HL-60/S4 (cell line): Measurements from ENCODE around the gene TWIST2.

Source experiments
- in situ Hi-C: fragments of 300-500 bp; cut with MboI; formaldehyde crosslinking; loops from 2 replicates; pipeline ENCODE4 v1.14.3; 2022; ENCODE audit warnings: low sequenced_read_pairs

The TWIST2 gene

GRCh38 chr2:238936162-238937052, 88.5 kb downstream of the TWIST2 start:
- in situ Hi-C loops, result no loop called here

DNA sequence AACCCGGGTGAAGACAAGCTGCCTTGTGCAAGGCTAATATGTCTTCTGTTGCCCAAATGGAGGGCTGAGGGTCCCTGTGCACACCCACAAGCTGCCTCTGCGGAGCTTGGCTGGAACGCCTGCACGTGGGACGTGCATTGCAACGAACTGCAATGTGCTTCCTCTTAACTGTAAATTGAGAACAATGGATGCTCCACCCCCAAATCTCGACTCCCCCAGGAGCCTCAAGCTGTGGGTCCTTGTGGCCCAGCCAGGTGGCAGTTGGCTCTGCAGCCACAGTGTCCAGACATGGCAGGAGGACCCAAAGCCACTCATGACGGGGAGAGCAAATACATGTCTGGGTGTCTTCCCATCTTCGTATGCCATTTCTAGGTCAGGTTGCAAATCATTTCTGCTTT, 90.1 kb downstream of the TWIST2 start:
- in situ Hi-C loops, result no loop called here

GRCh38 chr2:238938401-238939055, 90.6 kb downstream of the TWIST2 start:
- in situ Hi-C loops, result no loop called here

DNA sequence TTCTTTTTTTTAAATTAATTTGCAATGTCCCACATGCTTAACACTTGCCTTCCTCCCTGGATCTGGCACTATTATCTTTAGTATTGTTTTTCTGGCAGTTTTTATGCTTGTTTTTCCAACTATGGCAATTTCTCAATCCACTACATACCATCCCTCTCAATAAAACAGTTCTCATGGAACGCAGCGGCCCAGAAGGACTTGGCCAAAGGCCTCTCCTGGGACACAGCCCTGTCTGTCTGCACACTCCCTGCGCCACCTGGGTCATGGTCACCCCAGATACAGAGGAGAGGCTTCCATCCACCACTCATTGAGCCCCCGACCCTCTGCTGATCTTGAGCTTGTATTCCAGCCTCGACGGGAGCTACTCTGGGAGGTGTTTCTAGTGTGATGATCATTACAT, 91.2 kb downstream of the TWIST2 start:
- in situ Hi-C loops, result no loop called here

DNA sequence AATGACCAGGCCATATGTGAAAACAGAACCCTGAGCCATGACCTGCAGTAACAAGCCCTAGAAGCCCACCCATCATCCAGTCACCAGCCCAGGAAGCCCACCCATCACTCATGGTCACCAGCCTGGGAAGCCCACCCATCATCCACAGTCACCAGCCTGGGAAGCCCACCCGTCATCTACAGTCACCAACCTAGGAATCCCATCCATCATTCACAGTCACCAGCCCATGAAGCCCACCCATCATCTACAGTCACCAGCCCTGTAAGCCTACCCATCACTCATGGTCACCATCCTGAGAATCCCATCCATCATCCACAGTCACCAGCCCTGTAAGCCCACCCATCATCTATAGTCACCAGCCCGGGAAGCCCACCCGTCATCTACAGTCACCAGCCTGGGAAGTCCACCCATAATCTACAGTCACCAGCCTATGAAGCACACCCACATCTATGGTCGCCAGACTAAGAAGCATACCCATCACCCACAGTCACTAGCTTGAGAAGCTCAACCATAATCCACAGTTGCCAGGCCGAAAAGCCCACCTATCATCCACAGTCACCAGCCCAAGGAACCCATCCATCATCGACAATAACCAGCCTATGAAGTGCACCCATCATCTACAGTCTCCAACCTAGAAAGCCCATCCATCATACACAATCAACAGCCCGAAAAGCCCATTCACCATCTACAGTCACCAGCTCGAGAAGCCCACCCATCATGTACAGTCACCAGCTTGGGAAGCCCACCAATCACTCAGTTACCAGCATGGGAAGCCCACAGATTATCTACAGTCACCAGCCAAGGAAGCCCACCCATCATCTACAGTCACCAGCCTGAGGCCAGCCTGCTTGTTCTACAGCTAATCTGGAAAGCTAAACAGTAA, 91.9 kb downstream of the TWIST2 start:
- in situ Hi-C loops, result no loop called here

DNA sequence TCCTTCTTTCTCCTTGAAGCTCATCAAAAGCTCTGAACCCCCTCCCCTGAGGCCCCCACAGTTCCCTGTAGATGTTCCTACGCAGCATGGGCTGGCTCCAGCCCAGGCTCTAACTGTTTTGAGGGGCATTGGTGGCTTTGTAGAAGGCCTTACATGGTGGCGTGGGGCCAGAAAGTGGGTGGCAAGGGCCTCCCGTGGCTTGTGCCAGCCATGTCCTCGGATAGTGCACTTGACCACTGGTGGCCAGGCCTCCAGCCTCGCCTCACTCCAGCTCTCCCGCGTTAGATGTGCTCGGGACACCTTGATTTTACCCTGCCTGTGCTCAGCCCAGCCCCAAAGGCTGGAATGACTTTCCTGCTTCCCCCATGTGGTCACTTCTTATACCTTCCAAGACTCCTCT, 92.9 kb downstream of the TWIST2 start:
- in situ Hi-C loops, result no loop called here

DNA sequence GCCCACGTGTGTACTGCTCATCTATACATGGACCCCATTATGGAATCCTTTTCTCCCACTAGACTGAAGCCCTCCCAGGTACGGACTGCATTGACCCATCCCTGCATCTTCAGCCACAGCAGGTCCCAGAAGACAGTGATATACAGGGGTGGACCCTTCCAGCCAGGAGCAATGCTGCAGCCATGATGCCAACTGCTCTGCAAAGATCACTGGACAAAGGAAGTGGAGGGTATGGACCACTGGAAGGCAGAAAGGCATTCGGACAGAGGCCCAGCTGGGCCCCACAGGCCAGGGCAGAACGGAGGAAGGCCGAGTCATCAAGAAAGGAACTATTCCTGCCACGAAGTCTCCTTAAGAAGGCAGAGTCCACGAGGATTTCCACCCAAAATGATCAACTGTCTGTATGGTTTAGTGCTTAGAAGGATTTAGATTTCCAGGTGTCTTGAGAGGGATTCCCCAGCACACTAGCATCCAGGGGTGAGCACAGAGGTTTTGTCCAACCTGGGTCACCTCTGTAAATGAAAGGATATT, 93.4 kb downstream of the TWIST2 start:
- in situ Hi-C loops, result no loop called here

- in situ Hi-C loops, result no loop called here
These were observed 94.3 kb downstream of the TWIST2 start for GRCh38 chr2:238942080-238942725.

- in situ Hi-C loops, result no loop called here
These were observed 94.9 kb downstream of the TWIST2 start for GRCh38 chr2:238942726-238943300.

DNA sequence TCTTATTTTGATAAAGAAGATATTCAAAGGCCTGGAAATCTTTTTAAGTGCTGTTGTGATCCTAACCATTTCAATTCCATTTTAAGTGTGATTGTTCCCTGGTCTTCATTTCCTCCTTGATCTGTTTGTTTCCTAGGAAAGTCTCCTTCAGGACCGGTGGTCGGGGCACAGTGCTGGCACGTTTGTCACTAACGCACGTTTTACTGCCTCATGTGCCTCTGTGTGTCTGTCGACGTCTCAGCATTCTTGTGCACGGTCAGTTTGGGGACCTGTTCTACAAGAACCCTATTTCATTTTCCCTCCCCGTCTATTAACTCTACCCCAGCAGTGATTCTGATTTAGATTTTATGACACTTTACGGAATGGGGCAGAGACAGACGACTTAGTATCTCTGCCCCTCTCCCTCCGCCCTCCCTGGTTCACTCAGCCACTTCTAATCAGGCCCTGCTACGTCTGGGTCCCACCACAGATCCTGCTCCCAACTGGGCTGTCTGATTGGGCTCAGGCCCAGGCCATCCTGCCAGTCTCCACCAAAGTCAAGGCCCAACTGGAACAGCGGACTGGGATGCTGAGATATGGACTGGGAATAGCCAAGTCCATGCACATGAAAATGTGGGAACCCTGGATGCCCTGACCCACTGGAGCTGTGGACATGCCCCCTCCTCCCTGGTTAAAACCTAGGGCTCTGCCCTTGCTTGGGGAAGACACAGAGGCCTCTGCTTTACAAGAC, 95.6 kb downstream of the TWIST2 start:
- in situ Hi-C loops, result no loop called here

GRCh38 chr2:238945433-238946150, 97.7 kb downstream of the TWIST2 start:
- in situ Hi-C loops, result no loop called here

GRCh38 chr2:238946318-238947242, 98.7 kb downstream of the TWIST2 start:
- in situ Hi-C loops, result no loop called here

GRCh38 chr2:238947243-238947760, 99.4 kb downstream of the TWIST2 start:
- in situ Hi-C loops, result no loop called here

- in situ Hi-C loops, result no loop called here
These were observed 100.2 kb downstream of the TWIST2 start for GRCh38 chr2:238947920-238948710.

DNA sequence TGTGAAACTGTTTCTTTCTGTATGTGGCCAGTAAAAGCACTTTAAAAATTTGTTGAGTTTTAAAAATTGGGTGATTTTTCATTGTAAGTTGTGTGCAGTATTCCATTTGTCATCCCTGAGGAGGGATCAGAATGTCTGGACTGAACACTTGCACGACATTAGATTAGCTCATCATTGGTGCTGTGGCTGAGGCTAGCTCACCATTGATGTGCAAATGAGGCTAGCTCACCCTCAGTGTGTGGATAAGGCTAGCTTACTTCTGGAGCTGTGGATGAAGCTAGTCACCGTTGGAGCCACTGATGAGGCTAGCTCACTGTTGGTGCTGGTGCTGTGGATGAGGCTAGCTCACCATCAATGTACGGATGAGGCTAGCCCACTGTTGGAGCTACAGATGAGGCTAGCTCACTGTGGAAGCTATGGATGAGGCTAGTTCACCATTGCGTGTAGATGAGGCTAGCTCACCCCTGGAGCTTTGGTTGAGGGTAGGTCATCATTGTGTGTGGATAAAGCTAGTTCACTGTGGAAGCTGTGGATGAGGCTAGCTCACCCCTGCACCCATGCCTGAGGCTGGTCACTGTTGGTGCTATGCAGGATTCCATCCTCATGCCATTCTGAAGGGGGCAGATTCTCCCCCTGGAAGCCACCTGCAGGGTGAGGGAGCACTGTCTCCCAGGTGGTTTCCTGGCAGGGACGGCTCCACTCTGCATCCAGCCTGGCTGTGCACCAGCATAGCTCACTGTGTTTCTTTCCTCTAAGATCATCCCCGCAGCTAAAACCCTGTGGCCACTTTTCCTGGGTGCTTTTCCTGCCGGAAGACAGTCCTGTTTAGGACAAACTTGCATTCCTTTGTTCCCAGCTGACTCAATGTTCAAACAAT, 101.1 kb downstream of the TWIST2 start:
- in situ Hi-C loops, result no loop called here
